PC-3 (cell line): ENCODE measurements around the gene MEGF10. TPM values are rescaled to one million over a fixed set of nuclear protein-coding genes. Genes with fewer than 3 reads are reported as not detected.
"Not testable (repeated sequence)": the region's sequence is repeated elsewhere in the genome, so short reads cannot be mapped to it uniquely, and the experiment has no call there.

Experiments
- ATAC-seq: fragments of 200-7000 bp; cut with Tn5 transposase; 2 replicates; pipeline ENCODE4 v1.9.1; 2020; ENCODE audit warnings: mild to moderate bottlenecking, moderate library complexity
- BruUV-seq: library from RNA; stranded (reverse); fragments of 400-500 nt; replicated peaks from 2 replicates; lab custom pipeline; 2021; lab: Mats Ljungman, UMichigan
- CTCF ChIA-PET: fragments of 300-600 bp; sonication (Branson Sonifier 250); formaldehyde crosslinking; loops from one replicate; lab custom pipeline; 2022; ENCODE audit warnings: antibody characterized with exemption; lab: Charles Lee
- POLR2A ChIA-PET: fragments of 300-600 bp; sonication (Branson Sonifier 250); formaldehyde crosslinking; loops from one replicate; lab custom pipeline; 2022; ENCODE audit warnings: antibody characterized with exemption; ENCODE audit not compliant: unreplicated experiment; lab: Charles Lee
- DNase-seq: peaks from one replicate; pipeline ENCODE4 v3.0.0-alpha.2; 2015
- H2AFZ ChIP-seq: fragments of 300-600 bp; sonication (generic); 2 replicates; pipeline ENCODE4 v1.6.0; 2016; ENCODE audit warnings: antibody characterized with exemption, low read length
- H3F3A ChIP-seq: fragments of 300-600 bp; sonication (generic); one replicate; pipeline ENCODE4 v1.6.0; 2017; ENCODE audit warnings: antibody characterized with exemption, low read length, control low read depth, mild to moderate bottlenecking; ENCODE audit not compliant: unreplicated experiment
- H3K27ac ChIP-seq: fragments of 300-600 bp; sonication (generic); 2 replicates; pipeline ENCODE4 v1.5.1; 2016; ENCODE audit warnings: mild to moderate bottlenecking, low read length
- H3K27me3 ChIP-seq: fragments of 300-600 bp; sonication (generic); 2 replicates; pipeline ENCODE4 v1.6.1; 2016; ENCODE audit warnings: low read length, mixed read lengths
- H3K36me3 ChIP-seq: fragments of 300-600 bp; sonication (generic); 2 replicates; pipeline ENCODE4 v1.6.1; 2016; ENCODE audit warnings: low read depth, mixed run types, low read length, mixed read lengths
- H3K4me1 ChIP-seq: fragments of 300-600 bp; sonication (generic); 2 replicates; pipeline ENCODE4 v1.5.1; 2016; ENCODE audit warnings: low read length; ENCODE audit not compliant: insufficient read depth
- H3K4me2 ChIP-seq: fragments of 300-600 bp; sonication (generic); 2 replicates; pipeline ENCODE4 v1.6.0; 2016; ENCODE audit warnings: low read length
- H3K4me3 ChIP-seq: fragments of 300-600 bp; sonication (generic); 2 replicates; pipeline ENCODE4 v1.5.1; 2016; ENCODE audit warnings: mild to moderate bottlenecking, low read length, mixed read lengths
- H3K79me2 ChIP-seq: fragments of 300-600 bp; sonication (generic); 2 replicates; pipeline ENCODE4 v1.6.1; 2017; ENCODE audit warnings: low read length, mixed read lengths
- H3K9ac ChIP-seq: fragments of 300-600 bp; sonication (generic); 2 replicates; pipeline ENCODE4 v1.6.0; 2016; ENCODE audit warnings: mild to moderate bottlenecking, low read length
- H3K9me2 ChIP-seq: fragments of 300-600 bp; sonication (generic); replicated peaks from 2 replicates; pipeline ENCODE4 v1.6.1; 2016; ENCODE audit warnings: mixed run types, low read length, mixed read lengths
- H3K9me3 ChIP-seq: fragments of 300-600 bp; sonication (generic); 2 replicates; pipeline ENCODE4 v1.6.1; 2016; ENCODE audit warnings: low read length, mixed read lengths
- H4K20me1 ChIP-seq: fragments of 300-600 bp; sonication (generic); 2 replicates; pipeline ENCODE4 v1.6.1; 2016; ENCODE audit warnings: low read length, mixed read lengths
- CTCF ChIP-seq: fragments of 300-600 bp; sonication (generic); conservative IDR thresholded peaks from 2 replicates; pipeline ENCODE4 v1.5.1; 2017; ENCODE audit warnings: antibody characterized with exemption, low read depth, mild to moderate bottlenecking, low read length
- EZH2 ChIP-seq: fragments of 300-600 bp; sonication (generic); IDR thresholded peaks from one replicate; pipeline ENCODE4 v1.6.1; 2017; ENCODE audit warnings: antibody characterized with exemption, mild to moderate bottlenecking, low read length; ENCODE audit not compliant: unreplicated experiment
- EZH2phosphoT487 ChIP-seq: fragments of 300-600 bp; sonication (generic); IDR thresholded peaks from 2 replicates; pipeline ENCODE4 v1.6.1; 2018; ENCODE audit warnings: mild to moderate bottlenecking, antibody characterized with exemption, low read length, borderline replicate concordance
- intact Hi-C: fragments of 100-400 bp; cut with micrococcal nuclease; formaldehyde crosslinking; loops from 2 replicates; pipeline ENCODE4 v1.9.0; 2023
- total RNA-seq: library from RNA; depleted of rRNA; stranded (reverse); fragments of >200 nt; gene quantifications from 2 replicates; pipeline ENCODE4 v1.2.3, GENCODE V29; 2014

Gene MEGF10
- total RNA-seq, 1 experiment from 2014 or later, result not detected

GRCh38 chr5:127268342-127268741 is 22.3 kb upstream of the MEGF10 start:
- DNase-seq, H3K27ac ChIP-seq, CTCF ChIA-PET, POLR2A ChIA-PET, H3K36me3 ChIP-seq, H3K79me2 ChIP-seq, H3K4me3 ChIP-seq, H3K9me2 ChIP-seq, H4K20me1 ChIP-seq, H3K9me3 ChIP-seq, H3K27me3 ChIP-seq, H3K4me1 ChIP-seq, ATAC-seq, H2AFZ ChIP-seq, intact Hi-C loops, H3F3A ChIP-seq, H3K9ac ChIP-seq, H3K4me2 ChIP-seq, BruUV-seq: not testable (repeated sequence)

- H3K79me2 ChIP-seq, intact Hi-C loops, H3K27me3 ChIP-seq, H3K4me2 ChIP-seq, ATAC-seq, H4K20me1 ChIP-seq, H3K36me3 ChIP-seq, H3F3A ChIP-seq, DNase-seq, BruUV-seq, POLR2A ChIA-PET, H3K9me3 ChIP-seq, H3K9me2 ChIP-seq, H3K9ac ChIP-seq, H3K4me1 ChIP-seq, H3K4me3 ChIP-seq, H2AFZ ChIP-seq, CTCF ChIA-PET, H3K27ac ChIP-seq: not testable (repeated sequence)
Measured at GRCh38 chr5:127270713-127271112, 19.9 kb upstream of the MEGF10 start.

GRCh38 chr5:127275641-127276193 is 14.9 kb upstream of the MEGF10 start:
- H4K20me1 ChIP-seq, result no peaks in the 10 kb centered on the region
- no peaks in the 10 kb centered on the region for H3F3A ChIP-seq
- no peak overlapping the region for H3K4me2 ChIP-seq
- no peaks in the 10 kb centered on the region for H3K9me3 ChIP-seq
- H2AFZ ChIP-seq, result no peak overlapping the region
- no peaks in the 10 kb centered on the region for H3K36me3 ChIP-seq
- no TSS peak for BruUV-seq
- H3K9ac ChIP-seq, result no peak overlapping the region
- no peak for DNase-seq
- H3K4me1 ChIP-seq, result no peaks in the 10 kb centered on the region
- no peaks in the 10 kb centered on the region for H3K79me2 ChIP-seq
- H3K27me3 ChIP-seq, result peaks cover 25% of the 10 kb centered on the region; the same call in 1 of the 2 replicates
- no peak overlapping the region for H3K4me3 ChIP-seq
- ChIA-PET CTCF (no interaction called here), POLR2A (no interaction called here)
- no peaks in the 10 kb centered on the region for H3K9me2 ChIP-seq
- no peak overlapping the region for H3K27ac ChIP-seq
- TF ChIP-seq CTCF (no peak), EZH2 (no peak), EZH2phosphoT487 (no peak)
- intact Hi-C loops, result no loop called here
- ATAC-seq, result no peak
